Adrenal gland (tissue), 12 donors: ENCODE results near the gene GASK1A. TPM values are rescaled to one million over a fixed set of nuclear protein-coding genes. Genes with fewer than 3 reads are reported as not detected.

Experiments used
- DNase-seq, 7 donors: peaks; one replicate each; pipeline ENCODE4 v3.0.0-alpha.2; 2019 to 2020
- H3K27ac ChIP-seq, 5 donors: fragments of 200-600 bp; sonication (generic) in 4 of 5; 1 replicate in 3 of 5; 2 replicates in 2 of 5; pipeline versions ENCODE4 v1.5.1 to v1.8.0; 2016 to 2020; ENCODE audit warnings: mild to moderate bottlenecking in 1 of 5
- H3K27me3 ChIP-seq: fragments of 200-600 bp; 2 replicates; pipeline ENCODE4 v1.8.0; 2021
- H3K36me3 ChIP-seq, 2 donors: fragments of 200-600 bp; replicated peaks in 1 of 2; 1 replicate in 1 of 2; 2 replicates in 1 of 2; pipeline versions ENCODE4 v1.5.1 to v1.8.0; 2018 to 2022
- H3K4me1 ChIP-seq, 2 donors: fragments of 200-600 bp; replicated peaks in 1 of 2; 1 replicate in 1 of 2; 2 replicates in 1 of 2; pipeline versions ENCODE4 v1.5.1 to v1.8.0; 2018 to 2021
- H3K4me3 ChIP-seq, 4 donors: fragments of 200-600 bp; sonication (generic) in 3 of 4; one replicate each; pipeline ENCODE4 v1.5.1; 2016 to 2018
- H3K9me3 ChIP-seq, 3 donors: fragments of 200-600 bp; sonication (generic) in 1 of 3; replicated peaks in 1 of 3; 1 replicate in 2 of 3; 2 replicates in 1 of 3; pipeline versions ENCODE4 v1.5.1 to v1.8.0; 2016 to 2021
- CTCF ChIP-seq, 6 experiments: fragments of 450-650 bp in 4 of 6; fragments of 200-600 bp in 2 of 6; sonication (generic) in 1 of 6; IDR thresholded peaks; 1 replicate in 5 of 6; 2 replicates in 1 of 6; pipeline versions ENCODE4 v1.5.1 to v1.8.0; 2016 to 2021; ENCODE audit warnings: antibody characterized with exemption in 6 of 6, mild to moderate bottlenecking in 2 of 6, moderate library complexity in 1 of 6
- POLR2A ChIP-seq, 2 donors: fragments of 450-650 bp; IDR thresholded peaks; one replicate each; pipeline ENCODE4 v1.6.1; 2017; ENCODE audit warnings: antibody characterized with exemption in 2 of 2, mild to moderate bottlenecking in 2 of 2, moderate library complexity in 1 of 2
- WGBS, 4 donors: extraction: QIAGEN DNeasy Blood & Tissue Kit in 2 of 4; methylation state at CpG; one replicate each; pipeline versions ENCODE4 v1.1.5 to v1.1.7; 2013 to 2017; 5-methylcytosine and 5-hydroxymethylcytosine counted together
- intact Hi-C, 2 donors: fragments of 100-400 bp; cut with DNase I; formaldehyde crosslinking; loops; one replicate each; pipeline versions ENCODE4 v1.14.1 to v1.15.0; 2022 to 2023
- polyA plus RNA-seq, 3 donors: library from polyadenylated mRNA; stranded (reverse); fragments of 200-250 nt in 2 of 3; fragments of 350-450 nt in 1 of 3; fragmentation: Illumina TruSeq in 1 of 3; extraction: RNeasy Lipid Tissue Mini Kit (QIAGEN cat#74804) in 1 of 3; gene quantifications; one replicate each; pipeline ENCODE4 v1.2.3, GENCODE V29; 2013 to 2014
- total RNA-seq, 9 donors: library from RNA; depleted of rRNA in 4 of 9; stranded (reverse); fragments of >200 nt in 4 of 9; fragments of 120-200 nt in 1 of 9; fragmentation: NEBNext Ultra II Directional in 1 of 9; extraction: Animal tissue kit (Norgen Biotek cat#: 25700) in 1 of 9; gene quantifications; one replicate each; pipeline versions ENCODE4 v1.1.0 to v1.2.4, GENCODE V29; 2013 to 2023
- donor health status: healthy with polysubstance abuse.
- donor health status: Bipolar disorder and iron deficiency.
- donor health status: DM: yes; HTN: yes; CAD: no.
- donor health status: DM: no; HTN: no; CAD: no.
- donor health status: DM: no; HTN: no; CAD: no.
- donor health status: DM: yes; HTN: yes; CAD: no.

The GASK1A gene
- total and polyA plus RNA-seq, 12 donors, result 1.5 to 15.5 (median 4.5) TPM

GRCh38 chr3:43081796-43082195 is 102.7 kb downstream of the GASK1A start:
- H3K4me1 ChIP-seq, result peaks cover 0 to 6% of the 10 kb centered on the region in 2 donors
- peak overlapping the region in 1 of 5 donors; percentile 54 for H3K27ac ChIP-seq
- peaks cover 0 to 23% of the 10 kb centered on the region in 2 donors for H3K36me3 ChIP-seq
- no peaks in the 10 kb centered on the region for H3K27me3 ChIP-seq
- intact Hi-C loops, result no loop called here
- WGBS, 4 donors, result 60 to 89% (median 79%) methylated on average over 3 to 5 of the region's 5 CpGs
- H3K9me3 ChIP-seq, result no peaks in the 10 kb centered on the region
- H3K4me3 ChIP-seq, result no peak overlapping the region
- DNase-seq, result no peak
- TF ChIP-seq CTCF (IDR thresholded peaks at IDR 0.05) (no peak), POLR2A (IDR thresholded peaks at IDR 0.05) (no peak)

GRCh38 chr3:43082457-43082856 is 103.3 kb downstream of the GASK1A start:
- peaks cover 0 to 12% of the 10 kb centered on the region in 2 donors for H3K4me1 ChIP-seq
- TF ChIP-seq CTCF (IDR thresholded peaks at IDR 0.05) (no peak), POLR2A (IDR thresholded peaks at IDR 0.05) (no peak)
- WGBS, 4 donors, result 90 to 100% (median 96%) methylated on average over 2 of the region's 2 CpGs
- no peaks in the 10 kb centered on the region for H3K27me3 ChIP-seq
- H3K36me3 ChIP-seq, result peaks cover 0 to 23% of the 10 kb centered on the region in 2 donors
- H3K9me3 ChIP-seq, result no peaks in the 10 kb centered on the region
- H3K27ac ChIP-seq, result no peak overlapping the region
- H3K4me3 ChIP-seq, result no peak overlapping the region
- intact Hi-C loops, result no loop called here
- no peak for DNase-seq

GRCh38 chr3:43086460-43087165 is 107.5 kb downstream of the GASK1A start:
- no peak for TF ChIP-seq POLR2A (IDR thresholded peaks at IDR 0.05)
- no peak for TF ChIP-seq CTCF (IDR thresholded peaks at IDR 0.05)
- H3K27me3 ChIP-seq, result no peaks in the 10 kb centered on the region
- no peaks in the 10 kb centered on the region for H3K9me3 ChIP-seq
- no peak for DNase-seq
- peaks cover 0 to 12% of the 10 kb centered on the region in 2 donors for H3K4me1 ChIP-seq
- H3K27ac ChIP-seq, result peak overlapping the region in 1 of 5 donors; percentile 32
- WGBS, 4 donors, result 61 to 73% (median 67%) methylated on average over 4 to 6 of the region's 6 CpGs
- intact Hi-C loops, result no loop called here
- H3K36me3 ChIP-seq, result no peaks in the 10 kb centered on the region
- H3K4me3 ChIP-seq, result no peak overlapping the region

GRCh38 chr3:43087249-43087776 is 108.2 kb downstream of the GASK1A start:
- peak overlapping the region in 1 of 5 donors; percentile 32 for H3K27ac ChIP-seq
- intact Hi-C loops, result no loop called here
- H3K4me1 ChIP-seq, result peaks cover 0 to 12% of the 10 kb centered on the region in 2 donors
- TF ChIP-seq POLR2A (IDR thresholded peaks at IDR 0.05) (no peak), CTCF (IDR thresholded peaks at IDR 0.05) (no peak)
- WGBS, 4 donors, result 93 to 97% (median 96%) methylated on average over 5 of the region's 5 CpGs
- no peaks in the 10 kb centered on the region for H3K27me3 ChIP-seq
- no peaks in the 10 kb centered on the region for H3K9me3 ChIP-seq
- no peak overlapping the region for H3K4me3 ChIP-seq
- H3K36me3 ChIP-seq, result no peaks in the 10 kb centered on the region
- DNase-seq, result no peak
